HUES64 (cell line): ENCODE results near the gene ABHD15.

Source experiments
- H3K27ac ChIP-seq: 2 replicates; pipeline ENCODE4 v1.7.0; 2013; ENCODE audit warnings: low read depth, low read length, inconsistent platforms
- H3K27me3 ChIP-seq: 2 replicates; pipeline ENCODE4 v1.6.1; 2013; ENCODE audit warnings: mild to moderate bottlenecking, low read length; ENCODE audit not compliant: insufficient read depth
- H3K36me3 ChIP-seq: 2 replicates; pipeline ENCODE4 v1.6.1; 2013; ENCODE audit warnings: mild to moderate bottlenecking, low read length; ENCODE audit not compliant: insufficient read depth
- H3K4me1 ChIP-seq: 2 replicates; pipeline ENCODE4 v1.6.1; 2013; ENCODE audit warnings: mild to moderate bottlenecking, low read length, moderate library complexity; ENCODE audit not compliant: insufficient read depth
- H3K4me3 ChIP-seq: 2 replicates; pipeline ENCODE4 v1.5.1; 2013; ENCODE audit warnings: mild to moderate bottlenecking, low read length, moderate library complexity
- H3K9ac ChIP-seq: 2 replicates; pipeline ENCODE4 v1.6.1; 2013; ENCODE audit warnings: mild to moderate bottlenecking, low read depth, low read length
- H3K9me3 ChIP-seq: 2 replicates; pipeline ENCODE4 v1.6.1; 2013; ENCODE audit warnings: low read depth, low read length; ENCODE audit not compliant: insufficient read depth
- WGBS: fragments of 150-250, 120-280 bp; methylation state at CpG from one replicate; pipeline ENCODE4 v1.1.7; 2013; ENCODE audit warnings: missing lambda C conversion rate; 5-methylcytosine and 5-hydroxymethylcytosine counted together

ABHD15 gene

GRCh38 chr17:29578626-29579485 lies 12.0 kb upstream of the ABHD15 start:
- 95% methylated on average over 14 of the region's 14 CpGs for WGBS
- H3K27me3 ChIP-seq = no peaks in the 10 kb centered on the region
- H3K9ac ChIP-seq = no peak overlapping the region
- H3K27ac ChIP-seq = no peak overlapping the region
- H3K36me3 ChIP-seq = peaks cover 50% of the 10 kb centered on the region
- H3K9me3 ChIP-seq = no peaks in the 10 kb centered on the region
- no peak overlapping the region for H3K4me3 ChIP-seq
- peaks cover 3% of the 10 kb centered on the region; the same call in 1 of the 2 replicates for H3K4me1 ChIP-seq

DNA sequence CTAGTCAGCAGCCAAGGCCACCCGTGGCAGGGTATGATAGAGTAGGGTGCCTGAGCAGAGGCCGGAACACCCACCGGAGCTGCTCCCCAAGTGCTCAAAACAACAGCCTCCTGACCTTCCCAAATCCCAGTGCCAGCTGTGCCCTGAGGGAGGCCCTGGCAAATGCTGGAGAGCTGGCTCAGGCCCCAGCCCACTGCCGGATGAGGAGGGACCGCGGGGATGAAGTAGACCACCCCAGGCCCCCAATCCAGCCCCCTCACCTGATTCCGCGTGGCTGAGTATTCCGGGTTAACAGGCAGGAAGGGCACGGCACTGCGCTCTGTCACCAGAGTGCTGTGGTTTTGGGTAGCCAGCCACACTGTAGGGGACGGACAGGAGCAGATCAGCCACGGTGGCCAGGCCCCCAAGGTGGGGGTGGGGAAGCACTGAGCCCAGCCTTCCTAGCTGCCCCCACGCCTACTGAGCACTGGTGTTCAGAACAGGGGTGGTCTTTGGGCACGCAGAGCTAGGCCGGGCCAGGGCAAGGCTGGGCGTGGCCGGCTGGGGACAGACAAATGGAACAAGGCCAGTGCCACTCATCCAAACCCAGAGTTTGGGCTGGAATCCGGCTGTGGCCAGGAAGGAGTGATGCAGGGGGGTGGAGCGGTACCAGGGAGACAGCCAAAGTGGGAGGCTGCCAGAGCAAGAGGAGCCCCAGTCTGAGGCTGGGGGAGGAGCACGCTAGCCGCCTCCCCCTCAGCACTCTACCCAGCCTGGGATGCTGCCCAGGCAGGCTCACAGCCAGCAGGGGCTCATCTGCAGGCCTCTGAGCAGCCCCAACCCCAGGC lies 10.8 kb upstream of the ABHD15 start:
- peaks cover 4% of the 10 kb centered on the region; the same call in 1 of the 2 replicates for H3K4me1 ChIP-seq
- no peak overlapping the region for H3K27ac ChIP-seq
- no peak overlapping the region for H3K4me3 ChIP-seq
- no peaks in the 10 kb centered on the region for H3K27me3 ChIP-seq
- no peak overlapping the region for H3K9ac ChIP-seq
- H3K9me3 ChIP-seq = no peaks in the 10 kb centered on the region
- H3K36me3 ChIP-seq = peaks cover 48% of the 10 kb centered on the region
- 95% methylated on average over 22 of the region's 22 CpGs for WGBS

- WGBS = 95% methylated on average over 9 of the region's 9 CpGs
- Histone ChIP-seq H3K9me3 (no peaks in the 10 kb centered on the region), H3K9ac (no peak overlapping the region), H3K4me1 (peaks cover 4% of the 10 kb centered on the region; the same call in 1 of the 2 replicates), H3K27me3 (peaks cover 5% of the 10 kb centered on the region), H3K4me3 (no peak overlapping the region), H3K36me3 (peaks cover 42% of the 10 kb centered on the region), H3K27ac (no peak overlapping the region)
These were observed 10.1 kb upstream of the ABHD15 start for GRCh38 chr17:29577001-29577370.

- Histone ChIP-seq H3K9me3 (no peaks in the 10 kb centered on the region), H3K4me1 (peaks cover 4% of the 10 kb centered on the region; the same call in 1 of the 2 replicates), H3K27ac (no peak overlapping the region), H3K36me3 (peaks cover 39% of the 10 kb centered on the region), H3K27me3 (peaks cover 10% of the 10 kb centered on the region), H3K4me3 (no peak overlapping the region), H3K9ac (no peak overlapping the region)
- 96% methylated on average over 37 of the region's 37 CpGs for WGBS
These were observed 9.6 kb upstream of the ABHD15 start for GRCh38 chr17:29576214-29577000.

DNA sequence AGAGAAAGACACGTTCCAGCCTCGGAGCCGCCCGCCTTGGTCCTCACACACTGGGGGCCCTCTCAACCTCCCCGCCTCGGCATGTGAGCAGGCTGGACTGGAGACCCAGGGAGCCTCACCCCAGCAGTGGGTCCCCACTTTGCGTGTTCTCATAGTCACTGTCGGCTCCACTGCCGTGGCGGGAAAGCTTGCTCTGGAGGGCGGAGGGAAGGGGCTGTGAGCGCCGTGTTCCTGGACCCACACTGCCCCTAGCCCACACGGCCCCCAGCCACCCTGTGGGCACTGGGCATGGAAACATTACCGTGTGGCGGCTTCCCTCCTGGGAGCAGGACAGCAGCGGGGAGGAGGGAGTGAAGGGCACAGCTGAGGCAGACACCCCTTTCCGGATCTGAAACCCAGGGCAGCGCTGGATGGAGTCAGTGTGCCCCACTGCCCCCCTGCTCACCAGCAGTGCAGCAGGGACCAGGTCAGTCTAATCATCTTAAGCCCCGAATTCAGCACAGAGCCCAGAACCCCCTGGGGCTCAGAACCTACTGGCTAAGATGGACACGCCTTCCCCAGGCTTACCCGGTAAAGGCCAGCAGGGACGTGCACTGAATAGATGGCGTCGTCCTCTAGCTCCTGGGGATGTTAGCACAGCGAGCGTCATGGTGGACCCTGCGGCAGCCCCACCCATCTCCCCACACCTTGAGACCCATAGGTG lies 8.8 kb upstream of the ABHD15 start:
- no peaks in the 10 kb centered on the region for H3K9me3 ChIP-seq
- peaks cover 17% of the 10 kb centered on the region for H3K27me3 ChIP-seq
- 94% methylated on average over 28 of the region's 28 CpGs for WGBS
- H3K4me1 ChIP-seq = peaks cover 4% of the 10 kb centered on the region; the same call in 1 of the 2 replicates
- no peak overlapping the region for H3K4me3 ChIP-seq
- H3K27ac ChIP-seq = no peak overlapping the region
- no peak overlapping the region for H3K9ac ChIP-seq
- peaks cover 39% of the 10 kb centered on the region for H3K36me3 ChIP-seq

GRCh38 chr17:29574732-29575510 lies 8.1 kb upstream of the ABHD15 start:
- Histone ChIP-seq H3K9ac (no peak overlapping the region), H3K36me3 (peaks cover 38% of the 10 kb centered on the region), H3K27ac (no peak overlapping the region), H3K9me3 (no peaks in the 10 kb centered on the region), H3K4me1 (peaks cover 4% of the 10 kb centered on the region; the same call in 1 of the 2 replicates), H3K27me3 (peaks cover 20% of the 10 kb centered on the region), H3K4me3 (no peak overlapping the region)
- 95% methylated on average over 17 of the region's 17 CpGs for WGBS

GRCh38 chr17:29573871-29574731 lies 7.3 kb upstream of the ABHD15 start:
- H3K9me3 ChIP-seq = no peaks in the 10 kb centered on the region
- H3K36me3 ChIP-seq = peaks cover 34% of the 10 kb centered on the region
- 97% methylated on average over 14 of the region's 14 CpGs for whole genome bisulfite sequencing
- H3K4me3 ChIP-seq = no peak overlapping the region
- no peak overlapping the region for H3K9ac ChIP-seq
- peaks cover 7% of the 10 kb centered on the region for H3K4me1 ChIP-seq
- no peak overlapping the region for H3K27ac ChIP-seq
- H3K27me3 ChIP-seq = peaks cover 26% of the 10 kb centered on the region

DNA sequence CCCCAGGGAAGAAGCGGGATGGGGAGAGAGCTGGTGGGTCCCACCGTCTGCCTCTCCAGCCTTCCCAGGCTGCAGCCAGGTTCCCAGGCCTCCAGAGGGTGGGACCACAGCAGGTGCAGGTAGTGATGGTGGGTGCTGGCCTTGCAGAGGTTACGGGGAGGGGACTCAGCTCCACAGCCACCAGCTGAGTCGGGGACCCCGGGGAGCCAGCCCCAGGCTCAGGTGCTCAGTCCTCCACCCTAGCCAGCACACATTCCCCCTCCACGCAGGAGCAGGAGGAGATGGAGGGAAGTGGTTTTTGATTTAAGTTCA lies 6.7 kb upstream of the ABHD15 start:
- H3K27ac ChIP-seq = no peak overlapping the region
- peaks cover 33% of the 10 kb centered on the region for H3K36me3 ChIP-seq
- WGBS = 91% methylated on average over 6 of the region's 6 CpGs
- peaks cover 26% of the 10 kb centered on the region for H3K27me3 ChIP-seq
- peaks cover 8% of the 10 kb centered on the region for H3K4me1 ChIP-seq
- H3K4me3 ChIP-seq = no peak overlapping the region
- no peaks in the 10 kb centered on the region for H3K9me3 ChIP-seq
- H3K9ac ChIP-seq = no peak overlapping the region

DNA sequence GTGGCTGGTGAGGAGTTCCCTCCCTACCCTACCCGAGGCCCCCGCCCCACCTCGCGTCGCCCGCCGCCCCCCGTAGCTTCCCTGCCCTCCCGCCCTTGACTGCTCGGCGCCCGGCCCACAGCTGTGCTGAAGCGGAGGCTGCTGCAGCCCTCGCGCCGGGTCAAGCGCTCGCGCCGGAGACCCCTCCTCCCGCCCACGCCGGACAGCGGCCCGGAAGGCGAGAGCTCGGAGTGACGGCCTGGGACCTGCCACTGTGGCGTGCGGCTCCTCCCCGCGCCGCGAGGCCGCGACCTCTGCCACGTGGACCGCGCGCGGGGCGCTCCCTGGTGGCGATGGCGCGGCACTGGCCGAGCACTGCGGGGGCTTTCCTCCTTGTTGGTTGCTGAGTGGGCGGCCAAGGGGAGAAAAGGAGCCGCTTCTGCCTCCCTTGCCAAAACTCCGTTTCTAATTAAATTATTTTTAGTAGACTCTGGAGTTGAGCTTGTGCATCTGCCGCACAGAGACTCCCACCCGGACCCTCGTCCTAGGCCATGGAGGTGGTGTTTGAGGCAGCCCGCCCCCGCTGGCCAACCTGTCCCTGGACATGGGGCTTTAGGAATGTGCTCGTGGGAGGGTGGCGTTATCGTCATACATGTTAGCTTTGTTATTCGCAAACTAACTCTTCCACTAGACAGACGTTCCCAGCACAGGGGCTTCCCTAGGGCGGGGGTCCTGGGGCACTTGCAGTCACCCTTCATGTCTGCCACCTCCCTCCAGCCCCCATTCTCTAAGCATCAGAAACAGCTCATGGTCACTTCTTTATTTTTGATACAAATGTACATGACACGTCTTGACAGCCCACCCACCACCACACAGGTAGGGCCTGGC lies 6.1 kb upstream of the ABHD15 start:
- Histone ChIP-seq H3K4me3 (peak overlapping the region; percentile 36; the same call in 1 of the 2 replicates), H3K9me3 (no peaks in the 10 kb centered on the region), H3K4me1 (peaks cover 8% of the 10 kb centered on the region), H3K36me3 (peaks cover 28% of the 10 kb centered on the region), H3K27ac (no peak overlapping the region), H3K9ac (peak overlapping the region; percentile 57; the same call in 1 of the 2 replicates), H3K27me3 (peaks cover 29% of the 10 kb centered on the region)
- 19% methylated on average over 58 of the region's 62 CpGs for WGBS
